ENCODE results near the gene SYT8. TPM values are rescaled to one million over a fixed set of nuclear protein-coding genes. Genes with fewer than 3 reads are reported as not detected.

Gene SYT8
- total RNA-seq, 3 donors from 2014 or later = 10.7 to 12.1 TPM; not detected in 1

DNA sequence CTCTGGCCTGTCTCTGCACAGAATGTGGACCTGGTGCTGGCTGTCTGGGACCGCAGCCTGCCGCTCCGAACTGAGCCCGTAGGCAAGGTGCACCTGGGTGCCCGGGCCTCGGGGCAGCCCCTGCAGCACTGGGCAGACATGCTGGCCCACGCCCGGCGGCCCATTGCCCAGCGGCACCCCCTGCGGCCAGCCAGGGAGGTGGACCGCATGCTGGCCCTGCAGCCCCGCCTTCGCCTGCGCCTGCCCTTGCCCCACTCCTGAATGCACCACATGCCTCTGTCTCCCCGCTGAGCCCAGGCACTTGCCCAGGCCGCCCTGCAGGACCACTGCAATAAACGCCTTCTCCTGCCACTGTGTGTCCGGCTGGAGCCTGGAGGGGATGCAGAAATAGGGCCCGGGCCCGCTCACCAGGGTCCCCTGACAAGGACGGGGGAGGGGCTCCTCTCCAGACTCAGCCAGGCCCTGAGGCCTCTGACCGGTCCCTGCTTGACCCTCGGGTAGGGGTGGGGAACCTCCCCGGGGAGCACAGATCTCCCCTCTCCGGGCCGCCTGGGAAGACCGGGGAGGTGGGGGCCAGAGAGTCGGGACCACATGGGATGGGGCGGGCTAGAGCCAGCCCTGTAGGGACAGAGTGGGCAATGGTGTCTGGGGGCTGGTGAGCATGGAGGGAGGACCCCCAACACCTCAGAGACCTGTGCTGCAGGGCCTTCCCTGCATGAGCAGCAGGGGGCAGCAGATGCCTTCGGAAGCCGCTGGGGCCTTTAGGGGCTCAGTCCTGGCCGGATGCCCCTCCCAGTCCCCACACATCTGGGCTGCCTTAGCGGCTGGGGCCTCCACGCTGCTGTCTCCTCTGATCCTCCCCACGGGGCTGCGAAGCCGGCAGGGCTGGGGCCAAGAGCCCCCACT is 2.6 kb downstream of the SYT8 start:
- peak in 1 of 2 donors; percentile 57 for DNase-seq (ENCODE audit: low spot score in 2 of 2)
- H3K27me3 ChIP-seq = no peaks in the 10 kb centered on the region
- no peaks in the 10 kb centered on the region for H3K36me3 ChIP-seq
- TF ChIP-seq POLR2A (IDR thresholded peaks at IDR 0.05) = no peak
- TF ChIP-seq, protein P1, sequence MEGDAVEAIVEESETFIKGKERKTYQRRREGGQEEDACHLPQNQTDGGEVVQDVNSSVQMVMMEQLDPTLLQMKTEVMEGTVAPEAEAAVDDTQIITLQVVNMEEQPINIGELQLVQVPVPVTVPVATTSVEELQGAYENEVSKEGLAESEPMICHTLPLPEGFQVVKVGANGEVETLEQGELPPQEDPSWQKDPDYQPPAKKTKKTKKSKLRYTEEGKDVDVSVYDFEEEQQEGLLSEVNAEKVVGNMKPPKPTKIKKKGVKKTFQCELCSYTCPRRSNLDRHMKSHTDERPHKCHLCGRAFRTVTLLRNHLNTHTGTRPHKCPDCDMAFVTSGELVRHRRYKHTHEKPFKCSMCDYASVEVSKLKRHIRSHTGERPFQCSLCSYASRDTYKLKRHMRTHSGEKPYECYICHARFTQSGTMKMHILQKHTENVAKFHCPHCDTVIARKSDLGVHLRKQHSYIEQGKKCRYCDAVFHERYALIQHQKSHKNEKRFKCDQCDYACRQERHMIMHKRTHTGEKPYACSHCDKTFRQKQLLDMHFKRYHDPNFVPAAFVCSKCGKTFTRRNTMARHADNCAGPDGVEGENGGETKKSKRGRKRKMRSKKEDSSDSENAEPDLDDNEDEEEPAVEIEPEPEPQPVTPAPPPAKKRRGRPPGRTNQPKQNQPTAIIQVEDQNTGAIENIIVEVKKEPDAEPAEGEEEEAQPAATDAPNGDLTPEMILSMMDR (IDR thresholded peaks at IDR 0.05) = peak; percentile 71 to 81 (median 76)
- peak overlapping the region in 1 of 2 donors; percentile 5 for H3K27ac ChIP-seq
- intact Hi-C loops (cut with DNase I; ENCODE audit: low total_unique reads) = loop anchor here (10.0 kb wide), 1 partner anchor 317 kb away; no protein-coding TSS in a partner anchor
- H3K9me3 ChIP-seq = no peaks in the 10 kb centered on the region
- peaks cover 0 to 14% of the 10 kb centered on the region in 2 donors for H3K4me1 ChIP-seq
- H3K4me3 ChIP-seq = no peak overlapping the region

DNA sequence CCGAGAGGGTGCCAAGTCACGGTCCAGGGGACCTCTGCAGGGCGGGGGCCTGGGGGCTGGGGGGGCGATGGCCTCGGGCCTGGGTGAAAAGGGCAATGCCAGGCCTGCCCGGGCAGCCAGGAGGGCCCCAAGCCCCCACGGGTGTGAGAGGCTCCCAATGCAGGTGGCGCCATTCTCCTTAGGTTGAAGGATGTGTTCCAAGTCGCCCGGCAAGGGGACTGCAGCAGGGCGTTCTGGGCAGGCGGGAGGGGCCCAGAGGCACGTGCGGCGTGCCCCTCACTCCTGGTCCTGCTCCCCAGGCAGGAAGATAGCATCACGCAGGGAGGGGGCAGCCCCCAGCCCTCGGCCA is 3.3 kb downstream of the SYT8 start:
- Histone ChIP-seq H3K4me3 (no peak overlapping the region), H3K27me3 (no peaks in the 10 kb centered on the region), H3K4me1 (peaks cover 0 to 12% of the 10 kb centered on the region in 2 donors), H3K27ac (peak overlapping the region in 1 of 2 donors; percentile 5), H3K9me3 (no peaks in the 10 kb centered on the region), H3K36me3 (no peaks in the 10 kb centered on the region)
- TF ChIP-seq POLR2AphosphoS5 (IDR thresholded peaks at IDR 0.05) = no peak
- TF ChIP-seq, protein P1 (IDR thresholded peaks at IDR 0.05) = peak in 1 of 3 donors; percentile 7
- DNase-seq (ENCODE audit: low spot score in 2 of 2) = no peak
- intact Hi-C loops (cut with DNase I; ENCODE audit: low total_unique reads) = loop anchor here (10.0 kb wide), 1 partner anchor 317 kb away; no protein-coding TSS in a partner anchor

DNA sequence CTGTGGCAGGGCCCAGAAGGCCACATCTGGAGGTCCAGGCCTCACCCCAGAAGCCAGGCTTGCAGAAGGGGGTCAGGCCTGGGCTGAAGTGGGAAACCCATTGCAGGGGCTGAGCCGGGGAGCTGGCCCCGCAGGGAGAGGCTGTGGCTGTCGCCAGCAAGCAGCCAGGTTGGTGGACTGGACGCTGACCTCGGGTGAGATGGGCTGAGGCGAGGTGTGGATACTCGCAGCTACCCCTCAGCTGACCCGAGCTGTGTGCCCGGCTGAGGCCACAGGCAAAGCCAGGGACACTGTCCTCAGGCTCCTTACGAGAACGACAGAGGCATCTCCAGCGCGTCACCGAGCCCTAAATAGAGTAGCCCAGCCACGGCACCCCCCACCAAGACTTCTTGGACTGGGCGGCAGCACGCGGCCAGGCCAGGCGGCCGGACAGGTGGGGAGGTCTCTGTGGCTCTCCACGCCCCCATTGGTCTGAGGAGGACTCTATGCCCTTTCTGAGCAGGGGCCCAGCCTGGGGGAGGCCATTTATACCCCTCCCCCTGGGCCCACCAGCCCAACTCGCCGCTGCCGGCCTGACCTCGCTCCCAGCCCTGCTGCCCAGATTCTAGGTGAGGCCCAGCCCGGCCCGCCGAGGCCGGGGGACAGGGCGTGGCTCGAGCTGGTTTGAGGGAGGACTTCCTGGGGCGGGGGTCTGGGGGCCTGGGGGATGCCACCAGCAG is 3.8 kb downstream of the SYT8 start, which contains the start of gene TNNI2:
TNNI2 (plus strand) TSS at position 556 of the 719 bp plus-strand sequence. CDS start 716 bp downstream, outside the sequence.
- peaks cover 0 to 7% of the 10 kb centered on the region in 2 donors for H3K4me1 ChIP-seq
- H3K9me3 ChIP-seq = no peaks in the 10 kb centered on the region
- DNase-seq (ENCODE audit: low spot score in 2 of 2) = no peak
- intact Hi-C loops (cut with DNase I; ENCODE audit: low total_unique reads) = loop anchor here (1.0 to 10.0 kb wide), 2 partner anchors 22 to 316 kb away; no protein-coding TSS in a partner anchor
- peak within 1 kb of the TSS in 1 of 2 donors; percentile 5 for H3K27ac ChIP-seq
- H3K27me3 ChIP-seq = no peaks in the 10 kb centered on the region
- H3K36me3 ChIP-seq = no peaks in the 10 kb centered on the region
- no peak within 1 kb of the TSS for H3K4me3 ChIP-seq
- no peak for TF ChIP-seq POLR2AphosphoS5 (IDR thresholded peaks at IDR 0.05)
- no peak for TF ChIP-seq POLR2A (IDR thresholded peaks at IDR 0.05)
- TF ChIP-seq, protein P1 (IDR thresholded peaks at IDR 0.05) = no peak

DNA sequence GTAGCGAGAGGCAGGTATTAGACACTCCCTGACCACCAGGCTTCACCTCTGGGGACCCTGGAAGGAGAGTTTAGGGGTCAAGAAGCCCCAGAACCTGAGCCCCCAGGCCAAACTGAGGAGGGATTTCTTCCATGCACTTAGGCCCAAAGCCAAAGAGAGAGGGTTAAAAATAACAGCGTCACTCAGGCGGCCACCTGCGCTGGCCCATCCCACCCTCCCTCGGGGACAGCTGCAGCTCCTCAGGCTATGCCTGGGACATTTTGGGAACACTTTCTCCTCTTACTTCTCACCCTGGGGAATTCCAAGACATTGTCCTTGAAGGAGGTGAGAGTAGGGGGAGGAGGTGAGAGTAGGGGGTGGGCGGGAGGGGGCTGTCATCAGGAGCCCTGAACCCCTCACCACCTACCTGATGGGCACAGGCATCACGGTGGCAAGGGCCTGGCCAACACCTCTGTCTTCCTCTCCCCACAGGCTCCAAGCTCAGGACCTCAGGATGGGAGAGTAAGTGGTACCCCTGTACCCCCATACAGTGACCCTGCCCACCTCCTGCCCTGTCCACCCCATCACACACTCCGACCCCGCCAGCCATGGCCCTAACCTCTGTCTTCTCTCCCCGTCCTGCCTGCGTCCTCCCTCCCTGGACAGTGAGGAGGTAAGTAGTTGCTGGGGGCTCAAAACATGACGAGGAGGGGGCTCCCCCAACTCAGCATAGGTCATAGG is 4.6 kb downstream of the SYT8 start:
- no peak for DNase-seq (ENCODE audit: low spot score in 2 of 2)
- H3K36me3 ChIP-seq = no peaks in the 10 kb centered on the region
- H3K4me3 ChIP-seq = no peak overlapping the region
- no peaks in the 10 kb centered on the region for H3K27me3 ChIP-seq
- H3K27ac ChIP-seq = no peak overlapping the region
- no peaks in the 10 kb centered on the region for H3K9me3 ChIP-seq
- no peak for TF ChIP-seq POLR2AphosphoS5 (IDR thresholded peaks at IDR 0.05)
- TF ChIP-seq, protein P1 (IDR thresholded peaks at IDR 0.05) = no peak
- no peak for TF ChIP-seq POLR2A (IDR thresholded peaks at IDR 0.05)
- H3K4me1 ChIP-seq = peaks cover 0 to 4% of the 10 kb centered on the region in 2 donors
- intact Hi-C loops (cut with DNase I; ENCODE audit: low total_unique reads) = loop anchor here (1.0 to 10.0 kb wide), 2 partner anchors 21 to 315 kb away; no protein-coding TSS in a partner anchor

Measured in breast epithelium (tissue), 4 donors.